Right kidney (tissue), 1 donor: ENCODE results near the gene CDK14.

Source experiments
- DNase-seq: peaks from one replicate; pipeline ENCODE4 v3.0.0-alpha.2; 2016

CDK14 gene

GRCh38 chr7:91228927-91229558 is 632.9 kb downstream of the CDK14 start:
- no peak for DNase-seq

DNA sequence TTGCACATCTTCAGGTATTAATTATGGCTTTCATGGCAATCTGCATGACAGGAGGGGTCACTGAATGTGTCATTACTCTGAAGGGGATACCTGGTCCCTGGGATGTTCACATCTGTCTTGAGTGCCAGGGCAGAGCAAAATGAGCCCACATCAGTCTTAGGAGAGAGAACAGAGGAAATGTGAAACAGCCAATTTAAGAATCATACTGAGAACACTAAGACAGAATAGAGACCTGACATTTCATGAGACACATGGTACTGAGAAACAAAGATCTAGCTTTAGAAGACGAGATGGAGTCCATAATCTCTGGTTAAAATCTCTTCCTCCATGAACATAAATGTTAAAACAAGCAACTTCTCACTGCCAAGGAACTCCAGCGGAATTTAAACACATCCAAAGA is 634.0 kb downstream of the CDK14 start:
- DNase-seq = no peak

DNA sequence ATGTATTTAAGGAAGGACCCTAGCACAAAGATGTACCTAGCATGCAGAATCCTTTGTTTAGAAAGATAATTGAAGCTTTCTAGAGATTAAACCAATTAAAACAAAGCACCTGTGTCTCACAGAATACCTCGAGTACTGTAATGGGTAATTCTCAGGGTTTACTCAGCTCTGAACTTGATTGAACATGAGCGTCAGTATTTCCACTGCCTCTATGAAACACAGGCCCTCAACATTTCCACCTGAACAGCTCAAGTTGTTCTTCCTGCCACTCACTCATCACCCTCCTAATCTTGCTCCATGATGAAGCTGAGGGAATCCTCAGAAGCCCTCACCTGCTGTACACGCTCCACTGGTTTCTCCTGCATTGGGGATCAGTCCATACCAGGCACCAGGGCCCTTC is 634.4 kb downstream of the CDK14 start:
- no peak for DNase-seq

GRCh38 chr7:91233212-91233611 is 637.1 kb downstream of the CDK14 start:
- no peak for DNase-seq

GRCh38 chr7:91235211-91235832 is 639.2 kb downstream of the CDK14 start:
- DNase-seq = no peak

DNA sequence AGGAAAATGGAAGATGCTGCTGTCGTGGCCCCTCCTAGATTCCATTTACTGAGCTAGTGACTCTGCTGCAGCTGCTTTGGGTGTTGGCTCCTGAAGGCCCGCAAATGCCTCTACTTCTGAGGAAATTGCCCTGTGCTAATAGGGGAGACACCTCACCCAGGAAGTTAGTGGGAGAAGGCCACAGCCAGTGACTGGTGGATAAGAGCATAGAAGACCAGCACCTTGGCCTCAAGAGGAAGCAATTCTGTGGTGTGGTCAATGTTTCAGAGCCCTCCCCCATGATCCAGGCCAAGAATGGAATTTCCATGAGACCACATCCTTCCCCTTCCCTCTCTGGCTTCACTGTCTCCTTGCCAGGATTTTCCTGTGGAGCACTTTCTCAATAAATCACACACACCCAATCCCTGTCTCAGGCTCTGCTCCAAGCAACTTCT is 643.1 kb downstream of the CDK14 start:
- DNase-seq = no peak

DNA sequence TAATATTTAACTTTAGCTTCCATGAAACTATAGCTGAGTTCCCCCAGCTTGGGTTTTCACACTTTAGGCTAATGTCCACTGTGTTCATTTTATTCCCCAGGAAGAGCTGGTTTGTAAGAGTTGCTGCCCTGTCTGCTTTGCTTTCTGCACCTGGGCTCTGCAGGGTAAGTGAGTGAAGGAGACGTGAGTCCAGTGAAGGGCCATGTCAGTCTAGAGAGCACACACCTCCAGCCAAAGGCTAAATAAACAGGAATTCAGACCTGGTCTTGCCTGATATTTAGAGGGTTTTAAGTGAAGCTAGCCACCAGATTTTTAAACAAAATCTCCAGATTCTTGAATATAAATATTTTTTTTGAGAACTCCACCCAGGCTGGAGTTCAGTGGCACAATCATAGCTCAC is 643.7 kb downstream of the CDK14 start:
- no peak for DNase-seq

DNA sequence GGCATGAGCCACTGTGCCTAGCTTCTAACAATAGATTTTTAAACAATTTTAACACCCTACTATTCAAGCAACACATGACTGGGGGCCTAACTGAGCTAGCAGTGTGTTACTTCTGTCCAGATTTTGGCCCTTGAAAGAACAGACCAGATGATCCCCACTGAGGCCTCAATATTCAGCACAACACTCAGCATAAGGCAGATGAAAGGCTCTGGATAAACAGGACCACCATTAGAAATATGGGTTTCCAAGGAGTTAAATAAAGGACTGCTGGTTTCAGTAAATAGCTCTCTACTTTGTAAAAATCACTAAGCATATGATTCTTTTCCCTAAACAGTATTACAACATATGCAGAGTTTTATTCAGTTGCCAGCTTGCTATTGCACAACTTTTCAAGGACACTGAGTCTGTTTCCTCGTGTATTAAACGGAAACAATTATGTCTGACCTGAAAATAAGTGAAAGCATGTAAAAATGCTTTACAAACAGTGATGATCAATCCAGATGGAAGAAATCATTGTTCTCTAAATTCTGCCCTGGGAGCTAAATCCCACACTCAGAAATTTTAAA is 644.3 kb downstream of the CDK14 start:
- no peak for DNase-seq

DNA sequence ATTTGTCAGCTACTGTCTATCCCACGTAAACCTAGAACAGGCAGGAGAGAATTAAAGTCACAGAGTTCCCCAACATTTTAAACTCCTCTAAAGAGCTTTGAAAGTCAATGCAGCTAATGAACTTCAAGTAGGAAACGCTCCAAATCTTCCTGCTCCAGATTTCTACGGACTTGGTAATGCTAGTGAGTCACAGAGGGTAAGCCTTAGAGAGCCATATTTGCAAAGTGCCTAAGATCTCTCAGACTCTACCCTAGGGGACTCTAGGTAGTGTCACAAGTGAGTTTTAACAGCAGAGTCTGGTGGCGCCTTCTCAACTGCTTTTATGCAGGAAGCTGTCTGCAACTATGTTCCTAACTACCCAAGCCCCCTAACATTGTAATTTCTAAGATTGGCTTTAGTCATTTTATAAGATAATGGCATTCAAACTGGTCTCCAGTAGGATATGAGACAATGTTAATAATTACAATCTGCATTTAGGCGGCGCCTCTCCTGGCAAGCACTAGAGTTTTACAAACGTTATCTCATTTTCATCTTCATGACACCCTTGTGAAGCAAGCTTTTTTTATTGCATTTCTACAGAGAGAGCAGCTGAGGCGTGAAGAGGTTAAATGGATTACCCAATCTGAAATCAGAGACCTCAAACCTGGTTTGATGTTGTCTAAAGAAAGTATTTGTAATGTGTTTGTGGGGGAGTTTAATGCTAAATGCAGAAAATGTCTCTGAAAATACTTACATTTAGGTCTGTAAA is 646.1 kb downstream of the CDK14 start:
- DNase-seq = no peak

DNA sequence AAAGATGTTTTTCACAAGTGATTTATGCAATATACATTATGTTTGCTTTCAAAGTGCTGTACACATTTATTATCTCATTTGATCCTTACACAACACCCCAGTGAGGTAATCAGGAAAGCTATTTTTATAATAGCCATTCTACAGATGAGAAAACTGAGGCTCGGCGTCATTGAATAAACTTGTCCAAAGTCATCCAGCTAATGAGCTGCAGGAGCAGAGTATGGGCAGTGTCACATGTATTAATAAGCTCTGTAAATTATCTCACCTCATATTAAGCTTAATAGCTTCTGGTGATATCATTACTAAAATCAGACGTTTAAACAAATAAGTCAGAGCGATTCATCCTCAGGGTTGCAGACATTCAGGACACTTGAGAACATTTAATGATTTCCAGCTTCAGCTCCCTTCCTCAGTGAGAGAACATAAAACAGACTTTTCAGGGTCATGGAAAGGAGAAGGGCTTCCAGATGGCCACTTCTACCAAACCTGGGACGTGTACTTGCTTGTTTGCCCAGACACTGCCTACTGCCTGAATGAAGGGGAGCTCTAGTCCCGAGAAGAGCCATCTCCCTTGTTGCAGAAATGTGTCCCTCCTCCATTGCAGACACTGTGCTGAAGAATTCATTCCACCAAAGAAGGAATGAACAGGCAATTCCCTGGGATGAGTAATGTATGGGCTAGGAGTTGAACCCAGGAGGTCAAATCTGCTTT is 647.6 kb downstream of the CDK14 start:
- DNase-seq = no peak

GRCh38 chr7:91247500-91247899 is 651.4 kb downstream of the CDK14 start:
- no peak for DNase-seq

- DNase-seq = no peak
These were observed 652.9 kb downstream of the CDK14 start for GRCh38 chr7:91248996-91249395.

DNA sequence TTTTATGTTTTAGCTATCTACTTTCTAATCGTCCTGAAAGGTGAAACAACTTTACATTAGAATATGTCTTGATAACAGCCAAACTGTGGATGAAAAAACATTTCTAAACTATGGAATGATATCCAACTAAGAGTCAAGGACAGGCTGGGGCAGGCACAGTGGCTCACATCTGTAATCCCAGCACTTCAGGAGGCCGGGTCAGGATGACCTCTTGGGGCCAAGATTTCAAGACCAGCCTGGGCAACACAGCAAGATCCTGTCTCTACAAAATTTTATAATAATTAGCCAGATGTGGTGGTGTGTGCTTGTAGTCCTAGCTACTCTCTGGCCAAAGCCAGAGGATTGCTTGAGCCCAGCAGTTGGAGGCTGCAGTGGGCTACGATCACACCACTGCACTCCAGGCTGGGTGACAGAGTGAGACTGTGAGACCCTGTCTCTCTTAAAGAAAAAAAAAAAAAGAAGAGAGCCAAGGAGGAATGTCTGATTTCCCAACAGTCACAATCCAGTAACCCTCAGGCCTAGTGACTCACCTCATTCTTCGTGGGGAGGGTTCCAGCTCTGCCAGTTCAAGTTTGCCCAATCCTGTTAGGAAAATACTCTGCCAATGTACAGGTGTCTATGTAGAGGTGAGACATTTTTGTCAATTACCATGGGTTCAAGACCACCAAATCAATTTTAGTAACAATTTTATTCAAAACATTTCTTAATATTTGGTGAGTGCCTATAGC is 653.5 kb downstream of the CDK14 start:
- DNase-seq = no peak

DNA sequence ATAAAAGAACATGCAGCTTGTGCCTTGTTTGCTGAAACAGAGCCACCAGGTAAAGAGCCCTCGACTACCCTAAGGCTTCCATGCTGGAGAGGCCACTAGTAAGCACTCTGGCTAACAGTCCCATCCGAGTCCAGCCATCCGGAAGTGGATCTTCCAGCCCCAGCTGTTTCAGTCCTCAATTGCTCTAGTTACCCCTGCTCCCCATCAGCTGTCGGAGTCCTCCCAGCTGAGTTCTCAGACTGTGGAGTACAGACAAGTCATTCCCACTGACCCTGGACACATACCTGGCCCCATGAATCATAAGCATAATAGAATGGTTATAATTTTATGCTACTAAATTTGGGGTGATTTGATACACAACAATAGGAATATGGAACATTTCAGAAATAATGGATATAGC is 654.6 kb downstream of the CDK14 start:
- DNase-seq = no peak

- DNase-seq = no peak
These were observed 655.8 kb downstream of the CDK14 start for GRCh38 chr7:91251877-91252276.
